Type B pancreatic cell (in vitro differentiated cells): Measurements from ENCODE around the gene IPO13. TPM values are rescaled to one million over a fixed set of nuclear protein-coding genes. Genes with fewer than 3 reads are reported as not detected.
A peak's percentile ranks its signal among the peaks of the same experiment; 100 is the strongest.

Experiments used
- DNase-seq: peaks from one replicate; pipeline ENCODE4 v3.0.0; 2021; ENCODE audit warnings: mixed read lengths; ENCODE audit not compliant: unreplicated experiment; ENCODE audit errors: extremely low spot score
- H3K27ac Mint-ChIP-seq: 2 replicates; pipeline ENCODE4 v1.8.0; 2021; ENCODE audit warnings: mild to moderate bottlenecking, mixed read lengths
- H3K27me3 Mint-ChIP-seq: 2 replicates; pipeline ENCODE4 v1.8.0; 2021; ENCODE audit warnings: mixed read lengths
- H3K36me3 Mint-ChIP-seq: 2 replicates; pipeline ENCODE4 v1.8.0; 2021; ENCODE audit warnings: mixed read lengths
- H3K4me1 Mint-ChIP-seq: one replicate; pipeline ENCODE4 v1.8.0; 2021; ENCODE audit warnings: mixed read lengths; ENCODE audit not compliant: unreplicated experiment
- H3K4me3 Mint-ChIP-seq: 2 replicates; pipeline ENCODE4 v1.8.0; 2021; ENCODE audit warnings: mild to moderate bottlenecking, mixed read lengths
- H3K9me3 Mint-ChIP-seq: 2 replicates; pipeline ENCODE4 v1.8.0; 2021; ENCODE audit warnings: mixed read lengths
- total RNA-seq: library from RNA; stranded (reverse); gene quantifications from 2 replicates; pipeline ENCODE4 v1.2.1, GENCODE V29; 2021; ENCODE audit warnings: low replicate concordance
- TF ChIP-seq, protein P1 (sequence below): fragments of 200-600 bp; sonication (generic); conservative IDR thresholded peaks from 2 replicates; pipeline ENCODE4 v1.5.0; 2021; ENCODE audit warnings: antibody characterized with exemption, mild to moderate bottlenecking

IPO13 gene
- total RNA-seq, 1 donor from 2014 or later: 39.4 TPM

DNA sequence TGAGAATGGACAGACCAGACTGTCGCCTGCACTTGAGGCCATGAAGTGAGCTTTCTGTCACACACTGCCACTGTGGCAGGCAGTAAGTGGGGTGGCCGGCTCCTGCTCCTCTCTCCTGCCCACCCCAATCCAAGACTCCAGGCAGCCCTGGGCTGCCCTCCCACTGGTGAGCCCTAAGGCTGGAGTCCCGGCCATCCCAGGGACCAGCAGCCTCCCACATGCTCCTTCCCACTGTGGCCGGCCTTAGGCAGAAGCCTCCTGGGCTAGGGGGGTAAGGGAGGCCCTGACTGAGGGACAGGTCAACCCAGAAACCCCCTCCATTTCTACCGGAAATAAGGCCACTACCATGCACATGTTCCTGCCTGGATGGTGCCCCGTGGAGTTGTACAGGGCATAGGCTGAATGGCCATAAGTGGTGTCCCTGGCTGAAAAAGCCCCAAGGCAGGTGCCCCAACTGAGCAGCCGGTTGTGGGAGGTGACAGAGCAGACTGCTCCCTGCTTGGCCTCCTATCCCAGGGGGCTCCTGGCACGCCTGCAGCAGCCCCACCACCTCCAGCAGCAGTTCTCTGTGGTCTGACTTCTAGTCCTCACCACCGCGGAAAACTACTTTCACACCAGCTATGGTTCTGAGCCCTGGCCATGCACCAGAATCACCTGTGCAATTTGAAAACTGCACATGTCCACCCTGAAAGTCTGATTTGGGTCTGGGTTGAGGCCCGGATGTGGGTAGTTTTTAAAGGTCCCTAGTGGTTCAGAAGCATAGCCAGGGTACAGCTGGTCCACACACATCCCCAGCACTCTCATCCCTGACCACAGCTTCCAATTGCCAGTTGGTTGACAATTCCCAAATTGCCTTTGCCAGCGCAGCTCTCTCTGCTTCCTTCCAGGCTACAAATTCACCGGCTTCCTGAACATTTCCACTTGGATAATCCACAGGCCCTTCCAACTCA is 14.8 kb upstream of the IPO13 start:
- H3K4me1 Mint-ChIP-seq: peaks cover 20% of the 10 kb centered on the region
- peak overlapping the region; percentile 82 for H3K4me3 Mint-ChIP-seq
- peaks cover 5% of the 10 kb centered on the region for H3K36me3 Mint-ChIP-seq
- peak overlapping the region; percentile 79 for H3K27ac Mint-ChIP-seq
- TF ChIP-seq, protein P1, sequence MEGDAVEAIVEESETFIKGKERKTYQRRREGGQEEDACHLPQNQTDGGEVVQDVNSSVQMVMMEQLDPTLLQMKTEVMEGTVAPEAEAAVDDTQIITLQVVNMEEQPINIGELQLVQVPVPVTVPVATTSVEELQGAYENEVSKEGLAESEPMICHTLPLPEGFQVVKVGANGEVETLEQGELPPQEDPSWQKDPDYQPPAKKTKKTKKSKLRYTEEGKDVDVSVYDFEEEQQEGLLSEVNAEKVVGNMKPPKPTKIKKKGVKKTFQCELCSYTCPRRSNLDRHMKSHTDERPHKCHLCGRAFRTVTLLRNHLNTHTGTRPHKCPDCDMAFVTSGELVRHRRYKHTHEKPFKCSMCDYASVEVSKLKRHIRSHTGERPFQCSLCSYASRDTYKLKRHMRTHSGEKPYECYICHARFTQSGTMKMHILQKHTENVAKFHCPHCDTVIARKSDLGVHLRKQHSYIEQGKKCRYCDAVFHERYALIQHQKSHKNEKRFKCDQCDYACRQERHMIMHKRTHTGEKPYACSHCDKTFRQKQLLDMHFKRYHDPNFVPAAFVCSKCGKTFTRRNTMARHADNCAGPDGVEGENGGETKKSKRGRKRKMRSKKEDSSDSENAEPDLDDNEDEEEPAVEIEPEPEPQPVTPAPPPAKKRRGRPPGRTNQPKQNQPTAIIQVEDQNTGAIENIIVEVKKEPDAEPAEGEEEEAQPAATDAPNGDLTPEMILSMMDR: no peak
- no peak for DNase-seq
- no peaks in the 10 kb centered on the region for H3K9me3 Mint-ChIP-seq
- H3K27me3 Mint-ChIP-seq: peaks cover 21% of the 10 kb centered on the region

DNA sequence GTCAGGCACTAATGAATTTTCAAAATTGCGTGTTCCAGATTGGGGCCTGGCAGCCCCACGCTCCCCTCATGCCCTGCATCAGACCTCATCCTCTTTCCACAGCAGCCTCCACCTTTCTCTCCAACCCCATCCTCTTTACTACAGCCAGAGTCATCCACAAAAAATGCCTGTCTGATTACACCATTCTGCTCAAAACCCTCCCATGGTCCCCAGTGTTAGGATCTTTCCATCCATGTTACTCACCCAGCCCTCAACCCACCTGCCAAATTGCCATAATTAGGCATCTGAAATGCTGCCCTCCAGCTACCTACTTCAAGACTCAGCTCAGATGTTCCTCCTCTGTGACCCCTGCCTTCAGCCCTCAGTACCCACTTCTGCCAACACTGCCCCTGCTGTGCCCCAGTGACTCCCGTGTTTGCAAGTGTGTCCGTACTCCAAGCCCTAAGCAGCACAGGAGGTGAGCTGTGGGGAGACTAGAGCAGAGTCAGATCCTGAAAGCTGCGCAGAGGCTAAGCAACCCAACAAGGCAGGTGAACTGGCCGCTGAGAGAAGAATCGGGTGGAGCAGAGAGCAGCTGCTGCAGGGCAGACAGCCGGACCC is 13.9 kb upstream of the IPO13 start:
- Mint-ChIP-seq H3K4me3 (peak overlapping the region; percentile 82), H3K4me1 (peaks cover 20% of the 10 kb centered on the region), H3K36me3 (peaks cover under 1% of the 10 kb centered on the region), H3K27me3 (peaks cover 26% of the 10 kb centered on the region), H3K27ac (peak overlapping the region; percentile 15), H3K9me3 (no peaks in the 10 kb centered on the region)
- TF ChIP-seq, protein P1: no peak
- DNase-seq: no peak

DNA sequence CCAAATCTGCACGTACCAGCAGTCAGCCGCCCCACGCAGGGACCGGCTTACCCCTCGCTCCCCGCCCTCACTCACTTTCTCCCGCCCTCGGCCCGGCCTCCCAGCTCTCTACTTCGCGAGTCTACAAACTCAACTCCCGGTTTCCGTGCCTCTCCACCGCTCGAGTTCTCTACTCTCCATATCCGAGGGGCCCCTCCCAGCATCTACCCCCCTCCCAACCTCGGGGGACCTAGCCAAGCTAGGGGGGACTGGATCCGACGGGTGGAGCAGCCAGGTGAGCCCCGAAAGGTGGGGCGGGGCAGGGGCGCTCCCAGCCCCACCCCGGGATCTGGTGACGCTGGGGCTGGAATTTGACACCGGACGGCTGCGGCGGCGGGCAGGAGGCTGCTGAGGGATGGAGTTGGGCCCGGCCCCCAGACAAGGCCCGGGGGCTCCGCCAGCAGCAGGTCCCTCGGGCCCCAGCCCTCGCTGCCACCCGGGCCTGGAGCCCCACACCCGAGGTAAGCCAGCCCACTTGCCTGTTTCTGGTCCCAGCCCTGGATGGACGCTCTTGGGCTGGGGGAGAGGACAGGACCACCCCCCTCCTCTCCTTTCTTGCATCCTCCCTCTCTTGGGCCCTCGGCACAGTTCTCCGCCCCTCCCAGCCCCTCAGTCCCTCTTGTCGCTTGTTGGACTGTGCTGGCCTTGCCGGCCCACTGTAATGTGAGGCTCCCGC is 13.2 kb upstream of the IPO13 start, which contains the start of gene ARTN:
TSS of gene ARTN (plus strand) at position 416 of the 715 bp plus-strand sequence. CDS start 1,856 bp downstream, outside the sequence.
- H3K36me3 Mint-ChIP-seq: no peaks in the 10 kb centered on the region
- peak within 1 kb of the TSS; percentile 47 for H3K27ac Mint-ChIP-seq
- H3K4me1 Mint-ChIP-seq: peaks cover 20% of the 10 kb centered on the region
- TF ChIP-seq, protein P1: no peak
- DNase-seq: no peak
- H3K4me3 Mint-ChIP-seq: peak within 1 kb of the TSS; percentile 84
- no peaks in the 10 kb centered on the region for H3K9me3 Mint-ChIP-seq
- peaks cover 33% of the 10 kb centered on the region for H3K27me3 Mint-ChIP-seq

DNA sequence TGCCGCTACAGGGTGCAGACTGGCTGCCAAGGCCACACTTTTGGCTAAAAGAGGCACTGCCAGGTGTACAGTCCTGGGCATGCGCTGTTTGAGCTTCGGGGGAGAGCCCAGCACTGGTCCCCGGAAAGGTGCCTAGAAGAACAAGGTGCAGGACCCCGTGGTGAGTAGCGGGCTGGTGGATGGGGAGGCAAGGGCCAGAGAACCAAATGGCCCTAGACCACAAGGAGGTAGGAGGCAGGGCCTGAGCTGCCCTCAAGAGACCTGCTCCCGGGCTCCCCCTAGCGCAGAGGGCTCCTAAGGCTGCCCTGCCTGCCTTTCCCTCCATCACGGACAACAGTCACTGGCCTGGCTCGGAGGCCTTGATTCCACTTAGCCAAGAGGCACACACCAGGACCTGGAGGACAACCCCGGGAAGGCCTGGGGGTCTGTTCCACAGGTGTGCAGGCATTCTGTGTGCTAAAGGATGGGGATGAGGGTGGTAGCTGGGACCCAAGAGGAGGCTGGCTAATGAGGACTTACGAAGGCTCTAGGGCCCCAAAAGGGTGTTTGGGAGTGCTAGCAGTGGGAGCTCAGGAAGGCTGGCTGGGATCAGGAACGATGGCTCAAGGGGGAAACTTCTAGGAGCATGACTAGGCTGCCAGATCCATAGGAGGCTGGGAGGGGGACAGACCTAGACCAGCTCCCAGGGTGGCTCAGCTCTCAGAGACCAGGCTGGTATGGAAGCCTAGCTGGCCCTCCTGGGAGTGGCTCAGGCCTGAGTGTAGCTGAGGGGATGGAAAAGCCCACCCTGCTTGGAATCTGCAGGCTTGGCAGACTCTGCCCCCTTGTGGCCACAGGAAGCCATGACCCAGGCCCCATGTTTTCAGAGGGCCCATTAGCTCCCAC is 12.4 kb upstream of the IPO13 start:
- TF ChIP-seq, protein P1: peak; percentile 95
- Mint-ChIP-seq H3K27ac (peak overlapping the region; percentile 47), H3K9me3 (no peaks in the 10 kb centered on the region), H3K4me3 (peak overlapping the region; percentile 84), H3K27me3 (peaks cover 38% of the 10 kb centered on the region), H3K4me1 (peaks cover 20% of the 10 kb centered on the region), H3K36me3 (no peaks in the 10 kb centered on the region)
- DNase-seq: no peak

DNA sequence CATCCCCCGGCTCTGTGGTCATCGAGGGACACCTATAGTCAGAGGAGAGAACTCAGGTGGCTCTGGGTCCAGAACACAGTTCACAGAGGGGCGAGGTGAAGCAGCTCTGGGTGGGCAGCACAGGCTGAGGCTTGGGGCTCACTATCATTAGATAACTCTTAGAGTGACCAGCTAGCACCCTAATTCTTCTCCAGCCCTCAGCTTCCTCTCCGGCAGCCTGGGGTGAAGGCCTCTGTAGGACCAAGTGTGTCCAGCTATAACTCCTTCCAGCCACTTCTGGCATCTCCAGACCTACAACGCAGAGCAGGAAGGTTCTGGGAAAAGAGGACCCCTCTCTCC is 11.8 kb upstream of the IPO13 start:
- H3K27ac Mint-ChIP-seq: no peak overlapping the region
- peak overlapping the region; percentile 84 for H3K4me3 Mint-ChIP-seq
- TF ChIP-seq, protein P1: peak; percentile 10
- H3K27me3 Mint-ChIP-seq: peaks cover 43% of the 10 kb centered on the region
- no peaks in the 10 kb centered on the region for H3K9me3 Mint-ChIP-seq
- no peak for DNase-seq
- H3K4me1 Mint-ChIP-seq: peaks cover 20% of the 10 kb centered on the region
- no peaks in the 10 kb centered on the region for H3K36me3 Mint-ChIP-seq
